Measurements from ENCODE around the gene ABHD10.

- TF ChIP-seq TAF1 (IDR thresholded peaks at IDR 0.05; ENCODE audit: borderline replicate concordance, insufficient read depth, low read length) (no peak), POLR2AphosphoS5 (IDR thresholded peaks at IDR 0.05; ENCODE audit: low read depth, low read length) (no peak), REST (IDR thresholded peaks at IDR 0.05; ENCODE audit: insufficient read depth in 1 of 2, low read depth in 2 of 2, low read length in 2 of 2) (no peak), FOXP2 (optimal IDR thresholded peaks at IDR 0.05; ENCODE audit: borderline replicate concordance, extremely low read depth, extremely low read length, insufficient read depth) (no peak)
These were observed 27.8 kb upstream of the ABHD10 start for GRCh38 chr3:111951032-111951431.
